ENCODE results near the gene PSKH1. TPM values are rescaled to one million over a fixed set of nuclear protein-coding genes. Genes with fewer than 3 reads are reported as not detected.

PSKH1 gene
- total and polyA plus RNA-seq, 9 of the 15 experiments (the other 6 are each of a cell fraction or from before 2014, with no cell fraction given), result 0.96 to 20.9 (median 9.4) TPM

- TF ChIP-seq ZNF639 (CRISPR knock-in tag; conservative IDR thresholded peaks at IDR 0.05 in 1 of 2, IDR thresholded peaks at IDR 0.05 in 1 of 2) (peak in 1 of 2 experiments; percentile 93; a peak in 2 of 4 replicates), KLF16 (IDR thresholded peaks at IDR 0.05) (no peak), SNRNP70 (optimal IDR thresholded peaks at IDR 0.05; ENCODE audit: low read depth, low read length) (no peak), SMARCE1 (IDR thresholded peaks at IDR 0.05) (peak; percentile 64; the same call in 1 of the 2 replicates), HOMEZ (CRISPR knock-in tag; IDR thresholded peaks at IDR 0.05) (no peak), YY1 (IDR thresholded peaks at IDR 0.05; ENCODE audit: borderline replicate concordance in 1 of 3, control insufficient read depth in 1 of 3, extremely low read depth in 1 of 3, insufficient read depth in 3 of 3, insufficient read length in 1 of 3, insufficient replicate concordance in 2 of 3, low read depth in 1 of 3, low read length in 2 of 3) (peak; percentile 37 to 83 (median 68)), CCNT2 (IDR thresholded peaks at IDR 0.05; ENCODE audit: borderline replicate concordance, extremely low read depth, insufficient read length, low read depth, low read length) (peak; percentile 70), E2F3 (CRISPR knock-in tag; IDR thresholded peaks at IDR 0.05) (peak; percentile 67; the same call in 1 of the 2 replicates), ZNF586 (CRISPR knock-in tag; conservative IDR thresholded peaks at IDR 0.05) (no peak), RAD21 (CRISPR knock-in tag; conservative IDR thresholded peaks at IDR 0.05 in 1 of 2, IDR thresholded peaks at IDR 0.05 in 1 of 2) (0 out of 4 replicates have a peak, but pooled peaks of 1 of the 2 experiments have one; percentile 10), FOS (IDR thresholded peaks at IDR 0.05; ENCODE audit: extremely low read depth, insufficient read length) (no peak), ZNF197 (CRISPR knock-in tag; IDR thresholded peaks at IDR 0.05; ENCODE audit: low read depth) (0 out of 2 replicates have a peak, but pooled peaks have one; percentile 74), ZC3H8 (IDR thresholded peaks at IDR 0.05) (no peak), TOE1 (IDR thresholded peaks at IDR 0.05; ENCODE audit: borderline replicate concordance) (peak; percentile 27; the same call in 1 of the 2 replicates), TOE1 (CRISPR knock-in tag; IDR thresholded peaks at IDR 0.05; ENCODE audit: borderline replicate concordance, low read depth) (no peak), ZNF644 (tag; IDR thresholded peaks at IDR 0.05; ENCODE audit: low read depth) (peak; percentile 89), TFAP4 (CRISPR knock-in tag; IDR thresholded peaks at IDR 0.05; ENCODE audit: borderline replicate concordance) (peak; percentile 99), TCF7L2 (IDR thresholded peaks at IDR 0.05; ENCODE audit: low read depth, low read length) (no peak), ZSCAN29 (IDR thresholded peaks at IDR 0.05) (no peak), MAZ (CRISPR knock-in tag; conservative IDR thresholded peaks at IDR 0.05 in 1 of 2, IDR thresholded peaks at IDR 0.05 in 1 of 2) (peak; percentile 94 to 98), TRIM28 (IDR thresholded peaks at IDR 0.05) (no peak; the same call in 1 of the 2 replicates), POLR2H (tag; IDR thresholded peaks at IDR 0.05; ENCODE audit: low read depth) (peak; percentile 46; the same call in 1 of the 2 replicates), XRCC5 (IDR thresholded peaks at IDR 0.05; ENCODE audit: low read depth, low read length) (peak; percentile 98), RNF2 (IDR thresholded peaks at IDR 0.05) (peak; percentile 88)
Measured at GRCh38 chr16:67846320-67847063, 46.6 kb upstream of the PSKH1 start, which contains the start of gene NUTF2 (continued).
